HuH-7.5 (cell line): ENCODE results near the gene AKIRIN2.

Source experiments
- DNase-seq: peaks from one replicate; pipeline ENCODE4 v3.0.0; 2011; ENCODE audit warnings: low spot score

AKIRIN2 gene

DNA sequence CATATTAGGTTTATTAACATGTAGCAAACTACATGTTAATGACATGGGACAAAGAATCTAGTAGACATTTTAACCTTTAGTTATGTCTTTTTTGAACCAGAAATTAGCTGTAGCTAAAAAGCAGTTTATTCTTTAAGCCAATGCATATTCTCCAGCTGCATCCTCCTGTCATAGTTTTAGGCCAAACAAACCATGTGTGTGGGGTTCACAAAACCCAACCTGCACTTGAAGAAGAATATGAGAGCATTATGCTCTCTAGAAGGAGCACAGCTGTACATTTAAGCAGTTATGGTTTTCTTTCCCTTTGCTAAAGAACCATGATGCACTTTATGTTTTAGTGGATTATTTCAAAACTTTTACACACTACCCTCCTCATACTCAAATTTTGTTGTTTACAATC is 46.2 kb downstream of the AKIRIN2 start:
- DNase-seq, result no peak

DNA sequence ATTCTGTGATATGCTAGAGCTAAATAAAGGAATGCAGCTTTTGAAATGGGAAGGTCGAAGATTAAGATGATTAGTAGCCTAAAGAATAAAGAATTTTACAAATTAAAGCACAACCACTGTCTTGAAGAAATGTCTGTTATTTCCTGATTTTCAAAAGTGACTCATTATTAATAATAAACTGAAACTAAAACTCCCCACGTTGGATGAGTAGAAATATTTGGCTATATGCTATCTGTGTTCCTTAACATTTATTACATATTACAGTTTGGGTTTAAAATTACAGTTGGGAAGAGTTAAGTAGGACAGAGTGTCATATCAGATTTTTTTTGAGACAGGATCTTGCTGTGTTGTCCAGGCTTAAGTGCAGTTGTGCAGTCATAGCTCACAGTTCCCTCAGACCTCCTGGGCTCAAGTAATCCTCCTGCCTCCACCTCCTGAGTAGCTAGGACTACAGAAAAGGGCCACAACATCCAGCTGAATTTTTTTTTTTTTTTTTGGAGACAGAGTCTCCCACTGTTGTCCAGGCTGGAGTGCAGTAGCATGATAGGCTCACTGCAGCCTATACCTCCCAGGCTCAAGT is 47.1 kb downstream of the AKIRIN2 start:
- DNase-seq, result no peak

DNA sequence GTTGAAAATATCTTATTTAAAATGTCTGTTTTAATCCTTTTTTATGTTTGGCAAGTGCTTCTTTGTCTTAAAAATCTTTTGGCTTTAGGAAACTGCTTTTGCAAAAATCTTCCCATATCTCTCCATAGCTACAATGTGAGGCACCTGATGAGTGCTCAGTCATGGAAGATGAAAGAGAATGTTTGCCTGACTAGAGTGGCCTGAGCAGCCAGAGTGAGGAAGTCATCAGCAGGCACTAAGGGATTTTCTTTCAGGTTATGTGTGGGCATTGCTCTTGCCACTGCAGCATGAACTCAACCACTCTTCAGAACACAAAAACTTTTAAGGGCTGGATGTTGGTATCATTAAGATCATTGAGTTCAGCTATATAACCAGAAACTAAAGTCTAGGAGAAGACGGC is 47.9 kb downstream of the AKIRIN2 start:
- no peak for DNase-seq

DNA sequence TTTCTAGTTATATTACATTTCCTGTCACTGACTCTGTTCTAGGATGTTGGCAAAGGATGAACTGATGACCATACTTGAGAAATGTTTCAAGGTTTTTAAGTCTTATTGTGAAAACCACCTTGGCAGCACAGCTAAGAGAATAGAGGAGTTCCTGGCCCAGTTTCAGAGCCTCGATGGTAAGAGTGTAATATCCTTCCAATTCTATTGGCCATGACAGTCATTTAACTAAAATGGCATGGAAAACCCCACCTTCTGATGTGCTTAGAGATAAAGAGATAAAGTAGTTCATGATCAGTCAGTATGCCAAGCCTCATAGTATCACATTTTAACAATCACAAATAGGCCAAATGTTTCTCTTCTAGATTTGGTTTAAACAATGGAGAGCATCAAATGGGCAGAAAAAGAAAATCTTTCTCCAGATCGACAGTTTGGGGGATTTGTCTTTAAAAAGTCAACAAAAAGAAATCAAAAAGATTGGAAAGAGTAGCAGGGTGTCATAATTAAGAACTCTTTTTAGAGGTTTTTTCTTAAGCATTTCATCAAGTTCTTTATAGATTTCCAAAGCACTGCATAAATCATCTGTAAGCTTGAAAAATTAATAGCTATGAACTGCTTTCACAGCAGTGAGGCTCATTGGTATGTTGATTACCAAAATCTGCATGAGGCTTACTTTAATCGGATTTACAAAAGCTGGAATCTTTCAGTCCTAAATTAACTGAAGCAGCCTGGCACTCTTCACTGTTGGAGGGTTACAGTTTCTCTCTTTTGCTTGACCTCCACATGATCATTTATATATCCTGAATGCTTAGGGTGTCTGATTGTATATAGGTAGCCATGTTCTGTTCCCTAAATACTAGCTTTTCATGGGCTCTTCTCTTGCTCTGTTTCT is 48.7 kb downstream of the AKIRIN2 start:
- no peak for DNase-seq

DNA sequence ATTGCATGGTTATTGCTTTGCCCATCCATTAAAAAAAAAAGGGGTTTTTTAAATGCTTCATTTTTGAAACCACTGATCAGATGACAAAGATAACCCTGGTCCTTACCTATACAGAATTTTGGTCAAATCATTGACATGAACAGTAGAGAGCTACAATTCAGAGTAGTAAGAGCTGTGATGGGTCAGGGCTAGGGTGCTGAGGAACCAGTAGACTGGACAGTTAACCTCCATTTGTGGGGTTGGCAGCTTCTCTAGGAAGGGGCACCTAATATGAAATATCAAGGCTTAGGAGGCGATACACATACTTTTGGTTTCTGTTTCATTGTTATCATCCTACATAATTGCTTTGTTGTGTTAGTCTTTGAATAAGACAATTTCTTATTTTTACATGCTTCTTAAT is 57.0 kb downstream of the AKIRIN2 start:
- DNase-seq, result no peak

DNA sequence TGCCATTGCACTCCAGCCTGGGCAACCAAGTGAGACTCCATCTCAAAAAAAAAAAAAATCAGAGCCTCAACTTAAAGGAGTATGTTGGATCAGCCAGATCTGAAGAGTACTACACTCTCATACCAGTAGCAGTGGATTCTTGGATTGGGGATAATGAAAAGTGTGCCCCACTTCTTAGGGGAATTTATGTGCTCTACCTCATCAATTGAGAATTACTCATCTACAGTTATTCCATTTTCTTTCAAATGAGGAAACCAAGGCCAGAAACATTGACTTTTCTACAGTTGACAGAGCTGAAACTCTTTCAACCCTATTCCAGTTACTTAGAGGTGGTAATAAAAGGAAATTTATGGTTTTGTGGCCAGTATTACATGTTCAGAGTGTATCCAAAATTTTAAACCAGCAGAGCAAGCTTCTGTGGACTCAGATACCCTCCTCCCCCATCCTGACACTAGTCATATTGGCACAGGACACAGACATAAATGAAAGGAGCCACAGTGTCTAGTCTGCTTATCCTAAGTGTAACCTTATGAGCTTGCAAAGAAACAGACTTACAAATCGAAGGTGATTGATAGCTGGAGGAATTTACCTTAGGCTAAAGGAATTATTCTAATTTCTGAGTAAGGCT is 60.9 kb downstream of the AKIRIN2 start:
- DNase-seq, result no peak

DNA sequence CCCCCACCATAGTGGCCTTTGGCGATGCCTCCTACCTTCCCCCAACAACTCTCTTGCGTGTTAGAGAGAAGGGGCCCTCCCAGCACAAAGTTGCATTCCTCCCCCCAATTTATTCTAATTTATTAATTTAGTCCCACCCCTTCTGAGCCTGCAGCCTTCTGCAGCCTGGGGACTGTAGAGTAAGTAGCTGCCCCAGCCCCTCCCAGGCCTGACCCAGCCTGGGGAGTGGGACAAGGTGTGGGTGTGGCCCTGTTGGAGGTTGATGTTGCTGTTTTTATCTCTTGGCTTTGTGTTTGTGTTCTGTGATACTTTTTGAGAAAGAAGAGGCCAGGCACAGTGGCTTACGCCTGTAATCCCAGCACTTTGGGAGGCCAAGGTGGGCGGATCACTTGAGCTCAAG is 62.7 kb downstream of the AKIRIN2 start:
- no peak for DNase-seq

DNA sequence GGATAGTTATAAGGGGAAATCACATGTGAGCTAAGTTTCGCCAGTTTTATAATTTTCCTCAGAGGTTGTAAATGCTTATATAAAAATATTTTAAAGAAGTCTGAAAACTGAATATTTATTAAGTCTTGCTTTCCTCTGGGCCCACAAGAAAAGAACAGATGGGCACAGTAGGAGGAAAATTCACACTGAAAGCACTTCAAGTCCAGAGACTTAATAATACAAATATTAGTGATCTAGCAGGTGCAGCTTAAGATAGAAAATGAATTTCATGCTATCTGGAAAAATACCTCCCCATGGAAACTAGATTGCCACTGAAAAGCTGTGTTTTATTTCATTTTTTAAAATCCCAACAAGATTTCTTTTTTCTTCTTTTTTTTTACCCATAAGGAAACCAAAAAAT is 64.9 kb downstream of the AKIRIN2 start:
- DNase-seq, result no peak

DNA sequence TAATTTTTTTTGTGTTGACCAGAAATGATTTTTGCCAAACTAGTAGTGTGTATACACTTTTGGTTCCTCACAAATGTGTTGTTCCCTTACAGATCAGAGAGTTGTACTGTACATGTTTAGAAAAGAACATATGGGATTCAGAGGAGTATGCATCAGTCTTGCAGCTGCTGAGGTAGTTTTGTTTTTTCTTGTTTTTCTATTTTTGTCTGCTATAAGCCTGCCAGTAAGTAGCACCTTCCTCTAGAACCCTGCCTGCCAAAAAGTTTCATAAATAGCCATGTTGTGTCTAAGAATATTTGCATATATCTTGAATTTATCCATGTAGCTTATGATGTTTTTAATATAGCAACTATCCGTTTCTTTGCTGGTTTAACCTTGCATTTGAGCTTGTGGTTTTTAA is 65.7 kb downstream of the AKIRIN2 start:
- DNase-seq, result no peak

DNA sequence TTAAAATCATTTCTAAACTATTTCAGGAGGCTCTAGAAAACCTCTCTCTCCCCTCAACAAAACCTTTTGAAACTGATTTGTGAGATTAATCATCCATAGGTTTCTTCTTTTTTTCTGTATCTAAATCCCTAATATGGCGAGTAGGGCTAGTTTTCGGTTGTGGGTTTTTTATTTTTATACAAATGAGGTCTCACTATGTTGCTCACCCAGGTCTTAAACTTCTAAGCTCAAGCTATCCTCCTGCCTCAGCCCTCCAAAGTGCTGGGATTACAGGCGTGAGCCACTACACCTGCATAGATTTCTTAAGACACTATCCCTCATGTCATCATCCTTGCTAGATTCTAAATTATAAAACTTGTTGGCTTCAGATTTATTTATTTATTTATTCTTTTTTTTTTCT is 68.2 kb downstream of the AKIRIN2 start:
- DNase-seq, result no peak

DNA sequence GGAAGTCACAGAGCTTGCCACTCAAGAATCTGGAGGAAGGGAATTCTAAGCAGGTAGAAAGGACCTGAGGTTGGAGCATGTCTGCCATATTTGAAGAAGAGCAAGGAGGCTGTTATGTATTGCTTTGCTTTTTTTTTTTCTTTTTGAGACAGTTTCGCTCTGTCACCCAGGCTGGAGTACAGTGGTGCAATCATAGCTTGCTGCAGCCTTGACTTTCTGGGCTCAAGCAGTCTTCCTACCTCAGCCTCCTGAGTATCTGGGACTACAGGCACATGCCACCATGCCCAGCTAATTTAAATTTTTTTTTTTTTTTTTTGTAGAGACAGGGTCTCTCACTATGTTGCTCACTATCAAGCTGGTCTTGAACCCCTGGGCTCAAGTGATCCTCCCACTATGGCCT is 71.3 kb downstream of the AKIRIN2 start:
- DNase-seq, result no peak

DNA sequence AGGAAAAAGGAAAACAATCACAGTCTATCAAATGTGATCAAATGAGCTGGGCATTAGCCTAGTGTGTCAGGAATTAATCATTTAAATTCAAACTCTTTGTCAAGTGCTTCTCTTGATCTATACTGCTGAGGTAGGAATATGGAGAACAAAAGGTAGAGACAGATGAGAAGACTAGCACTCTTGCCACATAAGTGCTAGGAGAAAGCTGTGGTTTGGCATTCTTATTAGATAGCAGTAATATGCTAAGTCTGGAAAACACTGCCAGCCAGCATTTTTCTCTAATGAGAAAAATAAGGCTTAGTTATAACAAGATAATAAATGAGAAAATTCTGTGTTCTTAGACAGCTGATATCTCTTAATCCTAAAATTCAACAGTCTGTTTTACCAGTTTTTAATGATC is 73.2 kb downstream of the AKIRIN2 start:
- DNase-seq, result no peak

DNA sequence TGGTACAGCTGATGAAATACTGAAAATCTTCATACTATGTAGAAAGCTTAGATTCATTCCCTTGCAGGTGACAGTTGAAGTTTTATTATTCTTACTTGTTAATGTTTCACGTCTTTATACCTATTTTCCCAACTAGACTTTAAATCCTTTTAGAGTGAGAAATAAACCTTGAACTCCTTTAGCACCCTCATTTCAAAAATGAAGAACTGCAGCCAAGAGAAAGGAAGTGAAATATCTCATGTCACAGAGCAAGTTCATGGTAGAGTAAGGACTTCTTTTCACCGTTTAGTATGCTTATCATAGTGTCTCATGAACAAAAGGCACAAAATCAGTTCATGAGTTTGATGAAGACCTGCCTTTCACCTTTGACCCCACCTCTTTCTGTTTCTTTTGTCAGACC is 73.6 kb downstream of the AKIRIN2 start:
- DNase-seq, result no peak
